ENCODE data around the gene ZBTB42.
A peak's percentile ranks its signal among the peaks of the same experiment; 100 is the strongest.

ZBTB42 gene

DNA sequence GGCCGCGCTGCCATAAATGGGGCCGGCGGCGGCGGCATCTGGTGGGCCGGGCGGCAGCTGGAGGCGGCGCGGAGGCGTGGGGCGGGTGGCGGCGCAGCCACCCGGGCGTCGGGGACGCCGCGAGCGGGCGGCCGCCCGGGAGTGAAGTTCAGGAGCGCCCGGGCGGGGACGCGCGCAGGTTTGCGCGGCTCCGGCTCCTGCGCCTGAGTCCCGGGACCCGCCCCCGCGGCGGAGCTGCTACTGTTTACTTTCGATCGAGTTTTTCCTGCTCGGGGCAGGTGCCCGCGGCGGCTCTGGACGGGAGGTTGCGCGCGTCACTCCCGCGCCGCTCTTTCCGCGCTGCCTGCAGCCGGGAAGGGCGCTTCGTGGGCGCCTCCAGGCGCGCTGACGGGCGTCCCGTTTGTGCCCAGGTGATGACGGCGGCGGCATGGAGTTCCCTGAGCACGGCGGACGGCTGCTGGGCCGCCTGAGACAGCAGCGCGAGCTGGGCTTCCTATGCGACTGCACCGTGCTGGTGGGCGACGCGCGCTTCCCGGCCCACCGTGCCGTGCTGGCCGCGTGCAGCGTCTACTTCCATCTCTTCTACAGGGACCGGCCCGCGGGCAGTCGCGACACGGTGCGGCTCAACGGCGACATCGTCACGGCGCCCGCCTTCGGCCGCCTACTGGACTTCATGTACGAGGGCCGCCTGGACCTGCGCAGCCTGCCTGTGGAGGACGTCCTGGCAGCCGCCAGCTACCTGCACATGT is at the start of gene ZBTB42:
ZBTB42 (plus strand) TSS at position 331 of the 749 bp plus-strand sequence; CDS start at position 428, 97 bp downstream.
- DNase-seq (ENCODE audit: low read depth in 2 of 2), result peak in 1 of 2 donors; percentile 36

DNA sequence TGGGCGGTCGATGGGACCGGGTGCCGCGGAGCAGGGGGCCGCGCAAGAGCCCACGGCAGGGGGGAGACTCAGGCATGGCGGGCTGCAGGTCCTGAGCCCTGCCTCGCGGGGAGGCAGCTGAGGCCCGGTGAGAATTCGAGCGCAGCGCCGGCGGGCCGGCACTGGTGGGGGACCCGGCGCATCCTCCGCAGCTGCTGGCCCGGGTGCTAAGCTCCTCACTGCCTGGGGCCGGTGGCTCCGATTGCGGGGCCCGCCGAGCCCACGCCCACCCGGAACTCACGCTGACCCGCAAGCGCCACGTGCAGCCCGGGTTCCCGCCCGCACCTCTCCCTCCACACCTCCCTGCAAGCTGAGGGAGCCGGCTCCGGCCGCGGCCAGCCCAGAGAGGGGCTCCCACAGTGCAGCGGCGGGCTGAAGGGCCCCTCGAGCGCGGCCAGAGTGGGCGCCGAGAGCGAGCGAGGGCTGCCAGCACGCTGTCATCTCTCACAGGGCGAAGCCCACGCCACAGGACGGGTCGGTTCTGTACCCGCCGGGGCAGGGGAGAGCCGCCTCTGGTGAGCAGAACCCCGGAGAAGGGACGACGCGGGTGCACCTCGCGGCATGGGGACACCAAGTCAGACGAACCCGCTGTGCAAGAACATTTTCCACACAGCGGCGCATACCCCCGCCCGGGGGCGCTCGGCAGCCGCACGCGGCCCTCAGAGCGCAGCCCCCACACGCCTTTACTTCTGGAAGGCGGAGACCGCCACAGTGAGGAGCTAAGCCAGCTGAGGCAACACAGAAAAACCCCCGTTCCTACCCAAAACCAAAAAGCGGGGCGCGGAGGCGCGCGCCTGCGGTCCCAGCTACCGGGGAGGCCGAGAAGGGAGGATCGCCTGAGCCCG is 49.1 kb upstream of the ZBTB42 start:
- peak in 1 of 2 donors; percentile 16 for DNase-seq (ENCODE audit: low read depth in 2 of 2)

DNA sequence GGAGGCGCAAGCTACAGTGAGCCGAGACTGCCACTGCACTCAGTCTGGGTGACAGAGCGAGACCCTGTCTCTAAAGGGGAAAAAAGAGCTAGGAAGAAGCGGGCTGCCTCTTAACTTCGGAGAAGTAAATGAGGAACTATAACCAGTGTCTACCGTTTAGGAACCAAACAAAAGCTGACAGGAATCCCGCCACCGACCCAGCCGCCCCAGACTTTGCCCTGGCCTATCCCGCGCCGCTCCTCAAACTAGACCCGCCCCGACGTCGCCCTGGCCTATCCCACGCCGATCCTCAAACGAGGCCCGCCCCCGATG is 48.5 kb upstream of the ZBTB42 start:
- DNase-seq (ENCODE audit: low read depth in 2 of 2), result no peak

DNA sequence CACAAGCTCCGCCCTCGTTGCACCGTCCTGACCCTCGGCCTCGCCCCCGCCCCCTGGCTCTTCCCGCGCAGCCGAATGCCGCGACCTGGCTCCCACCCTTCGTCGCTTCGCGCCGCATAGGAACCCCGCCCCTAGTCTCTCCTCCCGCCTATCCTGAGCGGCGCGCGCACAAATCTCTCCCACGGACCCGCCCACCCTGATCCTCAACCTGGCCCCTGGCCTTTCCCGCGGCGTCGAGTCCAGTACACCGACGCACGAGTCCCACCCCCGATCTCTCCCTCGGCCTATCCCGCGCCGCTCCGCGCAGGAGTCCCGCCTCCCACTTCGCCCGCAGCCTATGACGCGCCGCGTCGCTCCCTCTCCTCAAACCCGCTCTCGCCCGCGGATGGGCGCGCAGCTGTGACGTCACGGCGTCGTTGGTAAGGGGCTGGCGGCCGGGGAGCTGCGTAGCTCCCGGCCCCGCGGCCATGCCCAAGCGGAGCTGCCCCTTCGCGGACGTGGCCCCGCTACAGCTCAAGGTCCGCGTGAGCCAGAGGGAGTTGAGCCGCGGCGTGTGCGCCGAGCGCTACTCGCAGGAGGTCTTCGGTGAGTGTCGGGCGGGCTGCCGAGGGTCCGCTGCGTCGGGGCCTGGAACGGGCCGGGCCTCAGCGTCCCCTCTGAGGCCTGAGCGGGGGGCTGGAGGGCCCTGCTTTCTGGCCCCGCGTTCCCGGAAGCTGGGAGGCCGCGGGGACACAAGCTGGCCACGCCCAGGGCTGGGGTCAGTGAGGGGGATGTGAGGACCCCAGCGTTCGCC is 48.0 kb upstream of the ZBTB42 start, which contains the start of gene SIVA1:
SIVA1 (plus strand) TSS at position 413 of the 793 bp plus-strand sequence; CDS start at position 468, 55 bp downstream.
- DNase-seq (ENCODE audit: low read depth in 2 of 2), result peak; percentile 100

DNA sequence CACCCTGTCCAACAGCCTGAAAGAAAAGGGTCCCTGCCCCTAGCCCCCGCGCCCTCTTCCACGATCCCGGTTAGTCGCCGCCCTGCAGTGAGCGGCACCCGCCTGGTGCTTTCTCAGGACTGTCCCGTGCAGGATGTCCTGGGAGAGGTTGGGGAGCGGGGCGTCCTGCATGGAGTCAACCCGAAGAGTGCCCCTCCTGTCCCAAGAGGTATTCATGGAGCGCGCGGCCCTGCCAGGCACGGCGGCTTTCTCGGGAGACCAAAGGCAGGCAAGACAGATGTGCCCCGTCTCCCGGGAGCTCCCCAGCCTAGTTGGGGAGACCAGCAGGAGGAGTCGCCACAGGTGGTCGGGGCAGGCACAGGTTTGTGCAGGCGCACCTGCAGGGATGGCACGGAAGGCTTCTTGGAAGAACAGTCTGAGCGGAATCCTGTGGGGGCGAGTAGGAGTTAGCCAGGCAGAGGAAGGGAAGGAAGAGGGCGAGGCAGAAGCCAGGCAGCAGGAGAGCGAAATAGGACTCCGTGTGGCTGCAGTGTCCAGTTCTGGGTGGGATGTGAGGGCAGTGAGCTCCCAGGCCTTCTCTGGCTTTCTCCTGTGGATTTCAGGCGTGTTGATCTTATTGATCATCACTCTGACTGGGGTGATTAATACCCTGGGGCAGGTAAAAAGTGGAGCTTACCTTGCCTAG is 47.2 kb upstream of the ZBTB42 start:
- no peak for DNase-seq (ENCODE audit: low read depth in 2 of 2)

DNA sequence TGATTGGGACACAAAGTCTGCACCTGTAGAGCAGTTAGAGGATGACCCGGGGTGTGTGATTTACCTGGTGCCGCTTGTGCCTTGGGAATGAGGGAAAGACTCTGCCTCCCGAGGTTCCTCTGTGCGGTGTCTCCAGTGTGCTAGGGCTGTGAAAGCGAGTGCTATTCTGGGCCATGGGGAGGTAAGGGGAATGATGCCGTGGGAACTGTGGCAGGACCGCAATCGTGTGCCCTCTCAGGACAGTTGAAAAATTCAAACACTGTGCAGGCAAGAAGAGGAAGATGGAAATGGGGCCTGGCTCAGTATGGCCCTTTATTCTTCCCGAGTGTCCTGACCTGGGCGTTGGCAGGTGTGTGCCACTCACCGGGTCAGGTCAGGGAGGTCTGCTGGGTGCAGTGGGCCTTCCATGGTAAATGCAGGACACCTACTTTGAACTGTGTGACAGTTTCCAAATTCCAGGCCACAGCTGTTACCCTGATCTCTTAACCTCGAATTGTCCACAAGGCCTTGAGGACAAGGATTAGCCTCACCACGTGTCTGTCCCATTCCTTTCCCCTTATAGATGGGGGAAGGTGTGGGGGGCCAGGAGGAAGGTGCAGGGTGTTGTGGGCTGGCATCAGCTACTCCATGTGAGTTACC is 46.6 kb upstream of the ZBTB42 start:
- DNase-seq (ENCODE audit: low read depth in 2 of 2), result no peak

DNA sequence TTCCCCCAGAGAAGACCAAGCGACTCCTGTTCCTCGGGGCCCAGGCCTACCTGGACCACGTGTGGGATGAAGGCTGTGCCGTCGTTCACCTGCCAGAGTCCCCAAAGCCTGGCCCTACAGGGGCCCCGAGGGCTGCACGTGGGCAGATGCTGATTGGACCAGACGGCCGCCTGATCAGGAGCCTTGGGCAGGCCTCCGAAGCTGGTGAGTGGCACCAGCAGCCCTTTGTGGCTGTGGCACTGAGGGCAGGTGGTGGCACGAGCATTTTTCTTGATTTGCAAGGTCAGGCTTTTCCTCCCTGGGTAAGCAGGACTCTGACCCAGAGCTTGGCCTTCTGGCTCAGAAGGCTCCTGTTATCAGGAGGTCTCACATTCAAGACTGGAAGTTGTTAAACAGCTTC is 45.3 kb upstream of the ZBTB42 start:
- DNase-seq (ENCODE audit: low read depth in 2 of 2), result no peak

DNA sequence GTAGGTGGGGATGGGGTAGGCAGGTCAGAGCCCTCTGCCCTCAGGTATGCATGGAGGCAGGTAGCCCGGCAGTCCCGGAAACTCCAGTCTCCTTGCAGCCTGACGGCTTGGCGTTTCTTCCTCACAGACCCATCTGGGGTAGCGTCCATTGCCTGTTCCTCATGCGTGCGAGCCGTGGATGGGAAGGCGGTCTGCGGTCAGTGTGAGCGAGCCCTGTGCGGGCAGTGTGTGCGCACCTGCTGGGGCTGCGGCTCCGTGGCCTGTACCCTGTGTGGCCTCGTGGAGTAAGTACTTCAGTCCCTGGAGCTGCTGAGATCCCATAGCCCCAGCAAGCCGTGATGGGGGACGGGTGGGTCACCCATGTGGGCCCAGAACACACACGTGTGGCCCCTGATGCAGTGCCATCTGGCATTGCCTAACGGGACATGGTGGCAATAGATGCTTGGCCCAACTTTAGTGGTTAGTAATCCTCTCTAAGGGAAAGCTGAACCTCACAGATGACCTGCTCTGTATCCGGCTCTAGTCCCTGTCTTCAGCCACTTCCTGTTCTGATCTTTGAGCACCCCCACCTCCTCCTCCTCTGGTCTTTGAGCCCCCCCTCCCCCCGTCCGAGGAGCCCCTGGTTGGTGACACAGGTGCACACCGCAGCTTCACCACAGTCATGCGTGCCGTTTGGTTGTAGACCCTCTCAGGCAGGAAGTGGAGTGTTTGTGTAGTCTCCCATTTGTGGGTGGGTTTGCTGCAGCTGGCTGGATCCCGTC is 44.2 kb upstream of the ZBTB42 start:
- no peak for DNase-seq (ENCODE audit: low read depth in 2 of 2)

DNA sequence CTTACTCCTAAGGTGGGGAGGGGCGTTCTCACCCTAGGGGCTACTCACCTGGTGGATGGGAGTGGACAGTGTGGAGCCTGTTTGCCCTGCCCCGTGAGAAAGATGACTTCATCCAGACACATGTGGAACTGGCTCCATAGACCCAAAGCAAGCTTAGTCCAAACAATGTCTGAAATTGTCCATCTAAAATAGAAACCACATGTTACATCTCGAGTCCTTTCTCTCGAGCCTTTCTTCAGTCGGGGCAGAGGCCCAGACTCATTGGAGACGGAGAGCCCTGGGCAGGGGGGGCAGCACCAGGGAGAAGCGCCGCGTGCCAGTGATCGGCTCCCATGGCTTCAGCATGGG is 43.7 kb upstream of the ZBTB42 start:
- DNase-seq (ENCODE audit: low read depth in 2 of 2), result no peak

DNA sequence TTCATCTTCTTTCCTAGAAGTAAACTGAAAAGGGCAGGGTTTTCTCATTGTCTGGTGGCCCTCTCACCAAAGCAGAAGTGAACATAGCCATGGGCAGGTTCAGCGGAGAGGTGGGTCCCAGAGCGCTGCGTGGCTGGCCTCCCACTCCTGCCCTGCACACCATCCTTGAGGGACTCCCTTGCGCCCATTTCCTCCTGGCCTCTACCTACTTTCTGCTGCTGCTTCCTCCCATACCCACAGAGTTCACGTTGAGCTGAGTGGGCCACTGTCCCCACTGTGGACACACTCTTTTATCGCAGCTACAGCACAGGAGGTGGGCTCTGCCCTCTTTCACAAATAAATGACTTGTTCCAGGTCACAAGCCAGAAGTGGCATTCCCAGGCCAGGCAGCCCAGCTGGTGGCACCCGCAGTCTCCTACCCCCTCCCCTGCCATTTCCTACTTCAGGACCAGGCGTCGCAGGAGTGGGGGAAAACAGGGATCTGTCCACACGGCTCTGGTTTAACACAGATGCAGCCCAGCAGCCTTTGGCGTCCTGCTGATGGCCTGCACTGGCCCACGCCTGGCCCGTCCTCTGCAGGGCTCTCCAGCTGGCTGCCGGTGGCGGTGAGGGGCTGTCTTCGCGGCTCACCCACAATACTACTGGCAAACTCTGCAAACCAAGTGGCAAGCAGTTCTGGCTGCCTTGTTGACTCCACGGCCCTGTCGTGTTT is 43.1 kb upstream of the ZBTB42 start:
- DNase-seq (ENCODE audit: low read depth in 2 of 2), result no peak

DNA sequence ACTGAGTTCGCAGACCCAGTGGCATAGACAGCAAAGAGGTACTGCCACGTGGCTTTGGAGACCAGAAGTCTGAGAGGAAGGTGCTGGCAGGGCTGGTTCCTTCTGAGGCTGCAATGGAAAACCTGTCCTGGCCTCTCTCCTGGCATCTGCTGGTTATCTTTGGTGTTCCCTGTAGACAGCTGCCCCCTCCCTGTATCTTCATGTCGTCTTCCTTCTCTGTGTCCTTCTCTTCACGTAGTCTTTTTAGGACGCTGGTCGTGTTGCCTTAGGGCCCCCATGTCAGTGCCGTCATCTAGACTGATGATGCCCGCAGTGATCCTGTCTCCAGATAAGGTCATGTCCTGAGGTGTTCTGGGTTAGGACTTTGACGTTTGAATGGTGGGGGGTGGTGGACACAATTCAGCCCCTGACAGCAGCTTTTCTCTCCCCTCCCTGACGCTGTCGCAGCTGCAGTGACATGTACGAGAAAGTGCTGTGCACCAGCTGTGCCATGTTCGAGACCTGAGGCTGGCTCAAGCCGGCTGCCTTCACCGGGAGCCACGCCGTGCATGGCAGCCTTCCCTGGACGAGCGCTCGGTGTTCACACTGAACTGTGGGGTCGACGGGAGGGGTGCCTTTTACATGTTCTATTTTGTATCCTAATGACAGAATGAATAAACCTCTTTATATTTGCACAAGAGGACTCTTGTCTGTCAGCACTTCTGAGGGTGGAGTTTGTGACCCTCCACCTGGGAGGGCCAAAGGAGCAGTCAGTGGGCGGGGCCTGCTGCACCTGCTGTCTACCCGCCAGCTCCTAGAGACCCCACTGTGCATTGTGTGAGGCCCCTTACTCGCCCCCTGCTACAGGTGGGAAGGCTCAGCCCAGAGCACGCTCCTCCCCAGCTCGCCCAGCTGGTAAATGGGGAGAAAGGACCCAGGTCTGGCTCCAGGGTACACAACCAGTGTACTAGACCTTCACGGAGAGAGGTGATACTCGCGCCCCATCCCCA is 41.6 kb upstream of the ZBTB42 start:
- DNase-seq (ENCODE audit: low read depth in 2 of 2), result no peak

DNA sequence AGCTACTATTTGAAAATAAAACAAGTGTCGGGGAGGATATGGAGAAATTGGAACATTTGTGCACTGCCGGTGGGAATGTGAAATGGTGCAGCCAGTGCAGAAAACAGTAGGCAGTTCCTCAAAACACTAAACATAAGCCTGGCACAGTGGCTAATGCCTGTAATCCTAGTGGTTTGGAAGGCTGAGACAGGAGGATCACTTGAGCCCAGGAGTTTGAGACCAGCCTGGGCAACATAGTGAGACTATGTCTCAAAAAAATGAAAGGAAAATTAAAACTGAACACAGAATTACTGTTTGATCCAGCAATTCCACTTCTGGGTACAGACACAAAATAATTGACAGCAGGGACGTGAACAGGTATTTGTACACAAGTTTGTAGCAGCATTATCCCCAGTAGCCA is 35.4 kb upstream of the ZBTB42 start:
- no peak for DNase-seq (ENCODE audit: low read depth in 2 of 2)

DNA sequence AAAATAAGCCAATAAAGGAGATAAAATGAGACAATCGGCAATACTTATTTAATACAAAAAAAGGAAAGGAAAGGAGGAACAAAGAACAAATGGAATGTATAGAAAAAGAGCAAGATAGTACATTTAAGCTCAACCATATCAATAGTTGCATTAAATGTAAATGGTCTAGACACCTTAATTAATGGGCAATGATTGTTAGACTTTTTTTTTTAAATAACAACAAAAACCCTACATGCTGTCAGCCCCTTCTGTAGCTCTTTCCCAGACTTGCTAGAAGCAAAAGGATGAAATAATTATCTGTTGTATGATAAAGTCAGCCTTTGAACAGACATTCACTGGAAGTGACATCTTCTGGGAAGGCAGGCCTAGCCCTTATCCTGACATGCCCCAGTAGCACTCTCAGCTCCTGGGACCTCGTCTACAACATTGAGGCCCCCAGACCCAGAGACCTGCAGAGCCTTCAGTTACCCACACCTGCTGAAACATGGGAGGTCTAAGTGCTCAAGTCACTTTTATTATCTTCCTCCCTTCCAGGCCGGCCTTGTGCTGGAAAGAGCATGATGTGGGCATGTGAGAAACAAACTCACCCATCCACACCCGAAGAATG is 34.5 kb upstream of the ZBTB42 start:
- DNase-seq (ENCODE audit: low read depth in 2 of 2), result no peak

DNA sequence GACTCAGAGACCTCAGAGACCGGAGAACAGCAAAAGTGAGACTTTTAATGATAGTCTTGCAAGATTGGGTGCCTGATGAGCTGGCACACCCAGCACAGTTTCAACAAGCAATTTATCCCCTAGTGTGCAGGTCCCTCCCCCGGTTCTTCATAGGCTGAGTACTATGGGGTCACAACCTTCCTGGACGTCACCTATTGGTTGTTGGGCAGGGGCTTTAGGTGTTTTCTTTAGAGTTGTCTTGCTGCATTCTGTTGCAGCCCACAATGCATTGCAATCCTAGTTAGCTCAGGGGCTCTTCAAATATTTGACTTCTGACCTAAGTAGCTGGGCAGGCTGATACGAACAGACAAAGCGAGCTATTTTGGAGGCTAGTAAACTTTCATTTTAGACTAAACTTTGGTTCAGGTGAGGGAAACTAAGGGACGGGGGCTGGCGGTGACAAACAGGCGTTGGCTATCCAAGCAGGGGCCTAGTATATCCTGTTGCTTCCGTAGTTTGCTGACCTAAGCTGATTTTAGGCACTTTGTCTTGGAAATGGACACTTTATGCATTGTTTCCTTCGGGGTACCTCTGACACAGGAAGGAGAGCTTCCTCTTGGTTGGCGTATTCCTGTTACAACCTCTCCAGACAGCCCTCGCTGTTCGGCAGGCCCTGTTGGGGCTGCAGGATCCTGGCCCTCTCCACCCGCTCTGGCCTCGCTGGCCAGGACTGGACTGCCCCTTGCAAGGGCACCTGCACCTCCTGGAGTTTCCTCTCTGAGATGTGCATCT is 33.9 kb upstream of the ZBTB42 start:
- no peak for DNase-seq (ENCODE audit: low read depth in 2 of 2)

DNA sequence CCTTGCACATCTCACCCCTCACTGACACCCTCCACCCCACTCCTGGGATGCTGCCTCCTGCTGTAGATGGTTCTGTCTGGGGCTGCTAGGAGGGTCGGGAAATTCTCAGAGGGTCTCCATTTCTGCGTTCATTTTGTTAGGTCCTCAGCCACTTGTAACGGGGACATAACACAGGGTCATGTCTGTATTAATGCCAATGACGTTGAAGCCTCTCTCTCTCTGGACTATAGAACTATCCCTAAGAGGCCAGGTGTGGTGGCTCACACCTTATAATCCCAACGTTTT is 33.3 kb upstream of the ZBTB42 start:
- DNase-seq (ENCODE audit: low read depth in 2 of 2), result no peak

DNA sequence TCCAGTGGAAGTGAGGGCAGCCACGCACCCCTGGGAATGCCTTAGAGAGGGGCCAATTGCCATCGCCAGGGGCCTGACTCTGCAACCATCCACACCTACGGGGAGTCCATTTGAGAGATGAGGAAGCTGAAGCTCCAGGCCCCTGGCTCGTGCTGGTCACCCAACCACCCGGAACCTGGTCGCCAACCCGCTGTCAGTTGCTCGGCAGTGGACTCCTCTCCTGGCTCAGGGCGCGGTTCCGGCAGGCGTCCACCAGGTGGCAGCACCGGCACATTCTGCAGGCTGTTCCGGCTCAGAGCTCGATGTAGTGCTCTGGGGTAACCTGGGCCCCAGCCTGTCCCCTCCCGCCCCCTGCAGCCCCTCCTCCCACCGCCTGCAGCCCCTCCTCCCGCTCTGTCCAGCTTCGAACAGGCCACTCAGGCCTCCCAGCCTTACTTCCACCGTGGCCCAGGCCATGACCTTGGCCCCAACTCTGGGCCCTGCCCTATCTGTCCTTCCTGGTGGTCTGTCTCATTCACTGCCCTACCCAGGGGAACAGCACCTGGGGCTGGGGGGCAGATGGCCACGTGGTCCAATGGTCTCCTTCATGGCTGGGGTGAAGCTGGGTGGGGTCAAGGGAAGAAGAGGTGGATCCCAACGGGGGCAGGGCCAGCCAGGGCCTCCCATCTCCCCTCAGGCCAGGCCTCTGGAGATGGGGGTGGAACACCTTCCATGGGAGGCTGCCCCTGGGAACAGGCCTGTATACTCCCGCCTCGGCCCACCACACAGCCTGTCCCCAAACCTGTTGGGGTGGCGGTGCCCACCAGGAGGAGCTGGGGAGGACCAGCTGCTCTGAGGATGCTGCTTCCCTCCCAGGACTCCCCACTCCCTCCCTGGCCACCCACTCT is 32.2 kb upstream of the ZBTB42 start:
- peak; percentile 74 to 77 for DNase-seq (ENCODE audit: low read depth in 2 of 2)

Measured in stimulated activated CD8-positive, alpha-beta memory T cell treated with anti-CD3 and anti-CD28 coated beads, Interleukin-15, amount 100 ng/mL, for 48 hours (primary cell).